Peyer's patch (tissue), 4 donors: ENCODE data around the gene DCC.

ENCODE experiments used
- POLR2A ChIP-seq, 2 donors: fragments of 450-650 bp; IDR thresholded peaks; one replicate each; pipeline ENCODE4 v1.5.1; 2017; ENCODE audit warnings: antibody characterized with exemption in 2 of 2, mild to moderate bottlenecking in 2 of 2, moderate library complexity in 2 of 2
- TF ChIP-seq, protein P1 (sequence below), 6 experiments: fragments of 450-650 bp in 4 of 6; fragments of 200-600 bp in 2 of 6; sonication (generic) in 1 of 6; IDR thresholded peaks; one replicate each; pipeline ENCODE4 v1.5.1; 2017 to 2019; ENCODE audit warnings: antibody characterized with exemption in 6 of 6, mild to moderate bottlenecking in 3 of 6, moderate library complexity in 1 of 6

DNA sequence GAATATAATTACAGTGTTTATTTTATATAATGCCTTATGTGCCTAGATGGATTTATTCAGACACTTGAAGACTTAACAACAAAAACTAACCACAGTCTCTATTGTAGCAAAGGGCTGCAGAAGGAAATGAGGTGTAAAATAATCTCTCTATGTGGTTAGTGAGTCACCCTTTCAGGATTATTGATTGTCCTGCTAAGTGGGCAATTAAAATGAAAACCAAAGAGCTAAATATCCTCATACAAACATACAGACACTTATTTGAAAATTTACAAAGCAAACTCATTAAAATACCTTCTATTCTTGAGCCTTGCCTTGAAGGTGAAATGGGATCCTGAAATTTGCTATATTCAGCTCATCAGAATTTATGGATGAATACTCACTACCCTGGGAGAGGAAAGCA is 27.7 kb upstream of the DCC start:
- TF ChIP-seq, protein P1, sequence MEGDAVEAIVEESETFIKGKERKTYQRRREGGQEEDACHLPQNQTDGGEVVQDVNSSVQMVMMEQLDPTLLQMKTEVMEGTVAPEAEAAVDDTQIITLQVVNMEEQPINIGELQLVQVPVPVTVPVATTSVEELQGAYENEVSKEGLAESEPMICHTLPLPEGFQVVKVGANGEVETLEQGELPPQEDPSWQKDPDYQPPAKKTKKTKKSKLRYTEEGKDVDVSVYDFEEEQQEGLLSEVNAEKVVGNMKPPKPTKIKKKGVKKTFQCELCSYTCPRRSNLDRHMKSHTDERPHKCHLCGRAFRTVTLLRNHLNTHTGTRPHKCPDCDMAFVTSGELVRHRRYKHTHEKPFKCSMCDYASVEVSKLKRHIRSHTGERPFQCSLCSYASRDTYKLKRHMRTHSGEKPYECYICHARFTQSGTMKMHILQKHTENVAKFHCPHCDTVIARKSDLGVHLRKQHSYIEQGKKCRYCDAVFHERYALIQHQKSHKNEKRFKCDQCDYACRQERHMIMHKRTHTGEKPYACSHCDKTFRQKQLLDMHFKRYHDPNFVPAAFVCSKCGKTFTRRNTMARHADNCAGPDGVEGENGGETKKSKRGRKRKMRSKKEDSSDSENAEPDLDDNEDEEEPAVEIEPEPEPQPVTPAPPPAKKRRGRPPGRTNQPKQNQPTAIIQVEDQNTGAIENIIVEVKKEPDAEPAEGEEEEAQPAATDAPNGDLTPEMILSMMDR (IDR thresholded peaks at IDR 0.05): no peak
- TF ChIP-seq POLR2A (IDR thresholded peaks at IDR 0.05): no peak
